ENCODE data around the gene ECM2. TPM values are rescaled to one million over a fixed set of nuclear protein-coding genes. Genes with fewer than 3 reads are reported as not detected.

Gene ECM2
- total RNA-seq, 6 donors from 2014 or later = 2.1 to 11.3 (median 8.5) TPM

GRCh38 chr9:92484563-92484962, 51.2 kb downstream of the ECM2 start:
- TF ChIP-seq POLR2AphosphoS5 (IDR thresholded peaks at IDR 0.05) (no peak), POLR2A (IDR thresholded peaks at IDR 0.05) (no peak), CTCF (IDR thresholded peaks at IDR 0.05) (no peak), EP300 (IDR thresholded peaks at IDR 0.05) (no peak)
- ATAC-seq (ENCODE audit: low FRiP score in 2 of 2) = no peak
- H3K27me3 ChIP-seq = no peaks in the 10 kb centered on the region
- H3K36me3 ChIP-seq = no peaks in the 10 kb centered on the region
- no peak overlapping the region for H3K4me3 ChIP-seq
- 82 to 86% methylated on average over 3 of the region's 3 CpGs for WGBS, 2 donors
- H3K4me1 ChIP-seq = peaks cover 0 to 13% (median 13%) of the 10 kb centered on the region in 4 donors
- H3K9me3 ChIP-seq = no peaks in the 10 kb centered on the region
- peak overlapping the region in 1 of 4 donors; percentile 72 for H3K27ac ChIP-seq
- DNase-seq = no peak

GRCh38 chr9:92483627-92484545, 51.9 kb downstream of the ECM2 start:
- ATAC-seq (ENCODE audit: low FRiP score in 2 of 2) (peak in 1 of 2 donors; percentile 15), DNase-seq (no peak)
- whole genome bisulfite sequencing, 2 donors = 64 to 77% methylated on average over 5 of the region's 5 CpGs
- no peaks in the 10 kb centered on the region for H3K36me3 ChIP-seq
- peaks cover 0 to 15% (median 13%) of the 10 kb centered on the region in 4 donors for H3K4me1 ChIP-seq
- TF ChIP-seq POLR2AphosphoS5 (IDR thresholded peaks at IDR 0.05) (no peak), CTCF (IDR thresholded peaks at IDR 0.05) (no peak), EP300 (IDR thresholded peaks at IDR 0.05) (no peak), POLR2A (IDR thresholded peaks at IDR 0.05) (no peak)
- peak overlapping the region in 3 of 4 donors; percentile 5 to 72 (median 46) for H3K27ac ChIP-seq
- H3K4me3 ChIP-seq = no peak overlapping the region
- no peaks in the 10 kb centered on the region for H3K9me3 ChIP-seq
- H3K27me3 ChIP-seq = no peaks in the 10 kb centered on the region

- Histone ChIP-seq H3K27ac (no peak overlapping the region), H3K4me3 (no peak overlapping the region), H3K4me1 (peaks cover 0 to 15% (median 13%) of the 10 kb centered on the region in 4 donors), H3K9me3 (no peaks in the 10 kb centered on the region), H3K36me3 (no peaks in the 10 kb centered on the region), H3K27me3 (no peaks in the 10 kb centered on the region)
- no peak for ATAC-seq (ENCODE audit: low FRiP score in 2 of 2)
- TF ChIP-seq POLR2AphosphoS5 (IDR thresholded peaks at IDR 0.05) = no peak
- TF ChIP-seq POLR2A (IDR thresholded peaks at IDR 0.05) = no peak
- TF ChIP-seq CTCF (IDR thresholded peaks at IDR 0.05) = no peak
- TF ChIP-seq EP300 (IDR thresholded peaks at IDR 0.05) = no peak
- no peak for DNase-seq
Measured at GRCh38 chr9:92482805-92483204, 53.0 kb downstream of the ECM2 start.

GRCh38 chr9:92482329-92482728, 53.5 kb downstream of the ECM2 start, which contains the start of gene ASPN:
ASPN (minus strand) TSS chr9:92482506.
- H3K9me3 ChIP-seq = no peaks in the 10 kb centered on the region
- DNase-seq = no peak
- H3K27ac ChIP-seq = peak within 1 kb of the TSS in 3 of 4 donors; percentile 5 to 78 (median 46)
- TF ChIP-seq CTCF (IDR thresholded peaks at IDR 0.05) = no peak
- TF ChIP-seq POLR2A (IDR thresholded peaks at IDR 0.05) = no peak
- no peak for TF ChIP-seq EP300 (IDR thresholded peaks at IDR 0.05)
- TF ChIP-seq POLR2AphosphoS5 (IDR thresholded peaks at IDR 0.05) = no peak
- 66 to 78% methylated on average over 3 of the region's 3 CpGs for WGBS, 2 donors
- no peaks in the 10 kb centered on the region for H3K27me3 ChIP-seq
- no peaks in the 10 kb centered on the region for H3K36me3 ChIP-seq
- H3K4me1 ChIP-seq = peaks cover 0 to 15% (median 13%) of the 10 kb centered on the region in 4 donors
- no peak within 1 kb of the TSS for H3K4me3 ChIP-seq
- peak in 1 of 2 donors; percentile 73 for ATAC-seq (ENCODE audit: low FRiP score in 2 of 2)

Data from upper lobe of left lung (tissue), 6 donors.